Right cardiac atrium (tissue), 5 donors: ENCODE data around the gene APRT. TPM values are rescaled to one million over a fixed set of nuclear protein-coding genes. Genes with fewer than 3 reads are reported as not detected.

Source experiments
- ATAC-seq, 2 donors: fragments of 200-7000 bp; cut with Tn5 transposase; one replicate each; pipeline versions ENCODE4 v1.8.0 to v1.9.1; 2020; ENCODE audit warnings: moderate library complexity in 2 of 2, mild to moderate bottlenecking in 1 of 2
- DNase-seq, 3 donors: peaks; one replicate each; pipeline ENCODE4 v3.0.0-alpha.2; 2020
- H3K27ac ChIP-seq: one replicate; pipeline ENCODE4 v1.5.1; 2013; ENCODE audit warnings: mild to moderate bottlenecking, low read length, control low read depth, moderate library complexity
- H3K27me3 ChIP-seq: one replicate; pipeline ENCODE4 v1.6.1; 2013; ENCODE audit not compliant: control insufficient read depth, insufficient read depth
- H3K4me1 ChIP-seq: one replicate; pipeline ENCODE4 v1.6.1; 2013; ENCODE audit warnings: low read length; ENCODE audit not compliant: control insufficient read depth, insufficient read depth
- H3K4me3 ChIP-seq: one replicate; pipeline ENCODE4 v1.5.1; 2013; ENCODE audit warnings: low read length, control low read depth
- H3K9me3 ChIP-seq: one replicate; pipeline ENCODE4 v1.6.1; 2013; ENCODE audit warnings: low read length; ENCODE audit not compliant: control insufficient read depth
- WGBS: extraction: QIAGEN DNeasy Blood & Tissue Kit; methylation state at CpG from one replicate; pipeline ENCODE4 v1.1.7; 2013; 5-methylcytosine and 5-hydroxymethylcytosine counted together
- intact Hi-C, 4 donors: fragments of 100-400 bp; cut with DNase I; formaldehyde crosslinking; loops; one replicate each; pipeline versions ENCODE4 v1.11.0 to v1.14.0; 2022 to 2023
- polyA plus RNA-seq: library from polyadenylated mRNA; stranded (reverse); fragments of 200-250 nt; gene quantifications from one replicate; pipeline ENCODE4 v1.2.3, GENCODE V29; 2013
- total RNA-seq, 4 donors: library from RNA; stranded (reverse); fragmentation: NEBNext Ultra II Directional; extraction: Animal tissue kit (Norgen Biotek cat#: 25700); gene quantifications; one replicate each; pipeline ENCODE4 v1.2.1, GENCODE V29; 2021
- donor health status: healthy with polysubstance abuse.
- donor health status: DM: no; HTN: yes; CAD: no.
- donor health status: DM: no; HTN: no; CAD: no.
- donor health status: DM: no; HTN: yes; CAD: no; lungs with severe emphysema.
- donor health status: DM: yes; HTN: yes; CAD: no.

APRT gene
- total and polyA plus RNA-seq, 5 donors = 40.8 to 82.0 (median 51.6) TPM

- intact Hi-C loops = no loop called here
- DNase-seq = peak; percentile 75 to 92 (median 90)
- peak; percentile 51 to 58 for ATAC-seq
- Histone ChIP-seq H3K4me1 (peaks cover 21% of the 10 kb centered on the region), H3K4me3 (no peak overlapping the region), H3K27ac (no peak overlapping the region), H3K27me3 (no peaks in the 10 kb centered on the region), H3K9me3 (no peaks in the 10 kb centered on the region)
- WGBS = 24% methylated on average over 24 of the region's 24 CpGs
Observed at GRCh38 chr16:88768071-88768783, 43.5 kb downstream of the APRT start.

DNA sequence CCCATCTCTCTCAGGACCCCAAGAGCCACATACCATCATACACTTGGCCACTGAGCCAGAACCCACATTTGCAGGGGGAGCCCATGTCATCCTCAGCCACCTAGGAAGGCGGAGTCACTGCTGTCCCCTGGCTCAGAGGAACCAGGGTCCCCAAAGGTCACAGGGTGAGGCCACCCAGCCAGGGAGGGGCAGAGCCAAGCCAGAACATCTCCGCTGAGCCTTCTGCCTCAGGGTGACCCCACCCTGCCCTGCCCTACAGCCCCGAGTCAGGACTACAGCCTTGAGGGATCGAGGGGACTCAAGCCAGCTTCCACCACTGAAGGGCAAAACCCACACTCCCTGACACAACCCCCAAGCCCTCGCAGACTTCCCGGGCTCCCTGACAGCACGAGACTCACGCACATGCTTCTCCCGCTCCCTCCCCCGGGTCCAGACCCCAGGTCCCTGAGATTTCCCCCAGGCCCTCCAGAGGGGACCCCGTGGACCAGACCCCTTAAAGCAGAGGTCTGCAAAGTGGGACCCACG lies 44.1 kb downstream of the APRT start:
- Histone ChIP-seq H3K4me3 (no peak overlapping the region), H3K27ac (no peak overlapping the region), H3K9me3 (no peaks in the 10 kb centered on the region), H3K4me1 (peaks cover 19% of the 10 kb centered on the region), H3K27me3 (no peaks in the 10 kb centered on the region)
- 62% methylated on average over 12 of the region's 12 CpGs for WGBS
- intact Hi-C loops = no loop called here
- no peak for DNase-seq
- peak in 1 of 2 donors; percentile 3 for ATAC-seq

DNA sequence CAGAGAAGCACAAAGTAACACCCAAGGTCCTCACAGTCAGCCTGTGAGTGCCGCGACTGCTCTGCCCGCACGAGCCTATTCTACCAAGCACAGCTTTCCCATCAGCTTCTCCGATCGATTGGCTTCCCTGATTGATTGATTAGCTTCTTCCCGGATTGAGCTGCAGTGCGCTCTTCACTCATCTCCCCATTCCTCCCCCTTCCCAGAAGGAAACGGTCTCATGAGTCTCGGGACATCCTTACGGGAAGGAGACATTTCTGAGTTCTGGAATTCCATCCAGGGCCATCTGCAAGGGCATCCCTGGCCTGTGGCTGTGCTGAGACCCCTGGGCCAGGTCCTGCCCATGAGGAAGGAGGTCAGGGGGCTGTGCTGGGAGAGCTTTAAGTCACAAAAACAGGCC lies 44.8 kb downstream of the APRT start:
- H3K27me3 ChIP-seq = no peaks in the 10 kb centered on the region
- WGBS = 77% methylated on average over 11 of the region's 11 CpGs
- H3K4me1 ChIP-seq = peaks cover 19% of the 10 kb centered on the region
- H3K9me3 ChIP-seq = no peaks in the 10 kb centered on the region
- H3K27ac ChIP-seq = no peak overlapping the region
- no peak for DNase-seq
- intact Hi-C loops = no loop called here
- H3K4me3 ChIP-seq = no peak overlapping the region
- ATAC-seq = no peak

DNA sequence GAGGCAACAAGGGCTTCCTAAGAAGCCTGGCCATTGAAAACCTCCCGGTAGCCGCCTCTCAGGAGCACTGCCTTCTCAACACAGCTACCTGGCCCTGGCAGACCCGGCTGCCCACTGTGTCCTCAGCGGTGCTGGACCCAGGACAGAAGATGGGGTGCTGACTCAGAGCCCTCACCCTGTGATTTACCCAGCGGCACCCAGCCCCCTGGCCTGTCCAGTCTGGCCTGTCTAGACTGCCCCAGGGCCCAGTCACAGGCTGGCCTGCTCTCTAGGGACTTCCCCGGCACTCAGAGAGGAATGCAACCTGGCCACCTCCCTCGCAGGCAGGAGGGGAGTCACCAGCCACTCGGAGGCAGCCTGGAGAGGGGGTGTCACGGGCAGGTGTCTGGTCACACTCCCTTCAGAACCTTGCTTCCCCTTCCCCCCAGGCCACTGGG lies 46.8 kb downstream of the APRT start:
- DNase-seq = no peak
- H3K27me3 ChIP-seq = no peaks in the 10 kb centered on the region
- H3K27ac ChIP-seq = no peak overlapping the region
- ATAC-seq = no peak
- H3K4me3 ChIP-seq = no peak overlapping the region
- 89% methylated on average over 9 of the region's 9 CpGs for WGBS
- no peaks in the 10 kb centered on the region for H3K9me3 ChIP-seq
- peaks cover 16% of the 10 kb centered on the region for H3K4me1 ChIP-seq
- intact Hi-C loops = no loop called here

- Histone ChIP-seq H3K27ac (no peak overlapping the region), H3K9me3 (no peaks in the 10 kb centered on the region), H3K4me3 (no peak overlapping the region), H3K27me3 (no peaks in the 10 kb centered on the region), H3K4me1 (peaks cover 16% of the 10 kb centered on the region)
- ATAC-seq (no peak), DNase-seq (peak in 1 of 3 donors; percentile 51)
- intact Hi-C loops = no loop called here
- WGBS = 95% methylated on average over 19 of the region's 19 CpGs
Observed at GRCh38 chr16:88764080-88764479, 47.6 kb downstream of the APRT start.

GRCh38 chr16:88763502-88764053 lies 48.1 kb downstream of the APRT start:
- Histone ChIP-seq H3K4me3 (no peak overlapping the region), H3K27me3 (no peaks in the 10 kb centered on the region), H3K27ac (no peak overlapping the region), H3K4me1 (peaks cover 13% of the 10 kb centered on the region), H3K9me3 (no peaks in the 10 kb centered on the region)
- no peak for ATAC-seq
- intact Hi-C loops = no loop called here
- DNase-seq = no peak
- 72% methylated on average over 14 of the region's 14 CpGs for WGBS

- H3K27me3 ChIP-seq = no peaks in the 10 kb centered on the region
- H3K4me3 ChIP-seq = no peak overlapping the region
- intact Hi-C loops = no loop called here
- H3K9me3 ChIP-seq = no peaks in the 10 kb centered on the region
- ATAC-seq = no peak
- peaks cover 7% of the 10 kb centered on the region for H3K4me1 ChIP-seq
- 84% methylated on average over 10 of the region's 10 CpGs for WGBS
- no peak for DNase-seq
- H3K27ac ChIP-seq = no peak overlapping the region
Observed at GRCh38 chr16:88762941-88763340, 48.8 kb downstream of the APRT start.

- Histone ChIP-seq H3K4me3 (no peak overlapping the region), H3K27ac (no peak overlapping the region), H3K9me3 (no peaks in the 10 kb centered on the region), H3K4me1 (peaks cover 1% of the 10 kb centered on the region), H3K27me3 (no peaks in the 10 kb centered on the region)
- ATAC-seq (no peak), DNase-seq (no peak)
- intact Hi-C loops = no loop called here
- WGBS = 75% methylated on average over 16 of the region's 16 CpGs
Observed at GRCh38 chr16:88762258-88762870, 49.4 kb downstream of the APRT start.

GRCh38 chr16:88761830-88762229 lies 49.9 kb downstream of the APRT start:
- Histone ChIP-seq H3K4me1 (no peaks in the 10 kb centered on the region), H3K27me3 (no peaks in the 10 kb centered on the region), H3K4me3 (no peak overlapping the region), H3K27ac (no peak overlapping the region), H3K9me3 (no peaks in the 10 kb centered on the region)
- no peak for ATAC-seq
- DNase-seq = no peak
- intact Hi-C loops = no loop called here
- 78% methylated on average over 10 of the region's 10 CpGs for WGBS

DNA sequence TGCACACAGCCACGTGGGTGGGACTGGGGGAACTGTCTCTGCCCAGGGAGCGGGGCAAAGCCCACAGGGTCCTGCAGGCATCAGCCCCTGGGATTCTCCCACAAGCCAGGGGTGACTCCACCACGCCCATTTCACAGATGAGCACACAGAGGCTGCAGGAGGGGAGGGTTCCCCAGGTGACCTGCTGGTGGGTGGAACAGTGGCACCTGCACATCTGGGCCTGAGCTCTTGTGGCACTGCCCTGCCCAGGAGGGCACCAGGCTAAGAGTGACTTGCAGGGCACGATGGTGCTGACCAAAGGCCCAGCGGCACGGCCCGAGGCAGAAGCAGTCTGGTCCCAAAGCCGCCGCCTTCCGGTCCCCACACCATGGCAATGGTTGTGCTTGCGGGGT lies 50.6 kb downstream of the APRT start:
- intact Hi-C loops = no loop called here
- no peak for ATAC-seq
- Histone ChIP-seq H3K27me3 (no peaks in the 10 kb centered on the region), H3K4me1 (no peaks in the 10 kb centered on the region), H3K9me3 (no peaks in the 10 kb centered on the region), H3K27ac (no peak overlapping the region), H3K4me3 (no peak overlapping the region)
- no peak for DNase-seq
- WGBS = 94% methylated on average over 11 of the region's 11 CpGs

DNA sequence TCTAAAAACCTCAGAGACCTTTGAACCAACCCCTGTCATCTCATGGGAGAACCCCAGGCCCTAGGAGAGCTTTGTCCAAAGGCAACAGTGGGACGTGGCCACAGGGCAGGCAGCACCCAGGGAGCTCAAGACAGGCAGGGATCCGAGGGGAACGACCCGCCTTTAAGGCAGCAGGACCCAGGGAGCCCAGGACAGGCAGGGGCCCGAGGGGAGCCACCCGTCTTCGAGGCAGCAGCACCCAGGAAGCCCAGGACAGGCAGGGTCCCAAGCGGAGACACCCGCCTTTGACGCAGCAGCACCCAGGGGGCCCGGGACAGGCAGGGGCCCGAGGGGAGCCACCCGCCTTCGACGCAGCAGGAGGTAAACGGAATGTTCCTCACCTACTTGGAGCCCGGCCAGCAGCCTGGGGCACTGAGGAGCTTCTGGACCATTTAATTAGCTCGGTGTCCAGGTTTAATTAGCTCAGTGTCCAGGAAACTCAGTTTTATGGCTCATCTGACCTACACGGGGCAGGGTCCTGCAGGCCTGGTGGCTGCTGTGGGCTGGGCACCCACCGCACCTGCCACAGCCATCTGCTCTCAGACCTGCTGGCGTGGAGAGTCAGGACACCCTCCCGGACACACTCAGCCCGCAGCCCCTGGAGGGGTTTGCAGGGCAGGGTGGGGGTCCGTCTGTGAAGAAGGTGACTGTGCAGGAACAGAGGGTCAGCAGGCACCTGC lies 51.1 kb downstream of the APRT start:
- 87% methylated on average over 24 of the region's 24 CpGs for WGBS
- H3K9me3 ChIP-seq = no peaks in the 10 kb centered on the region
- H3K4me1 ChIP-seq = no peaks in the 10 kb centered on the region
- no peaks in the 10 kb centered on the region for H3K27me3 ChIP-seq
- no peak for ATAC-seq
- H3K4me3 ChIP-seq = no peak overlapping the region
- no peak for DNase-seq
- intact Hi-C loops = no loop called here
- no peak overlapping the region for H3K27ac ChIP-seq
